Calu3 (cell line): ENCODE results near the gene ORC5. TPM values are rescaled to one million over a fixed set of nuclear protein-coding genes. Genes with fewer than 3 reads are reported as not detected.

ENCODE experiments used
- BruUV-seq: library from RNA; stranded (reverse); fragments of 400-500 nt; replicated peaks from 2 replicates; lab custom pipeline; 2021; lab: Mats Ljungman, UMichigan
- CTCF ChIA-PET: fragments of 300-600 bp; sonication (Branson Sonifier 250); formaldehyde crosslinking; loops from one replicate; lab custom pipeline; 2022; ENCODE audit warnings: antibody characterized with exemption; lab: Charles Lee
- DNase-seq: peaks from one replicate; pipeline ENCODE4 v3.0.0; 2022
- H3K27ac Mint-ChIP-seq: one replicate; pipeline ENCODE4 v1.8.0; 2022; ENCODE audit warnings: mixed read lengths; ENCODE audit not compliant: unreplicated experiment
- H3K27me3 Mint-ChIP-seq: one replicate; pipeline ENCODE4 v1.8.0; 2022; ENCODE audit warnings: mixed read lengths; ENCODE audit not compliant: unreplicated experiment
- H3K36me3 Mint-ChIP-seq: one replicate; pipeline ENCODE4 v1.8.0; 2022; ENCODE audit warnings: mild to moderate bottlenecking, moderate library complexity, mixed read lengths; ENCODE audit not compliant: insufficient read depth, unreplicated experiment
- H3K4me1 Mint-ChIP-seq: one replicate; pipeline ENCODE4 v1.8.0; 2022; ENCODE audit warnings: mild to moderate bottlenecking, low read depth, mixed read lengths; ENCODE audit not compliant: unreplicated experiment
- H3K4me3 Mint-ChIP-seq: one replicate; pipeline ENCODE4 v1.8.0; 2022; ENCODE audit warnings: mild to moderate bottlenecking, low read depth, moderate library complexity, mixed read lengths; ENCODE audit not compliant: unreplicated experiment
- H3K9me3 Mint-ChIP-seq: one replicate; pipeline ENCODE4 v1.8.0; 2022; ENCODE audit warnings: low read depth, mixed read lengths; ENCODE audit not compliant: unreplicated experiment
- intact Hi-C: fragments of 100-400 bp; cut with micrococcal nuclease; formaldehyde crosslinking; loops from one replicate; pipeline ENCODE4 v1.10.0; 2022; ENCODE audit not compliant: unreplicated experiment
- total RNA-seq: library from RNA; stranded (reverse); gene quantifications from 2 replicates; pipeline ENCODE4 v1.2.3, GENCODE V29; 2022
- TF ChIP-seq, protein P1 (sequence below): fragments of 200-600 bp; IDR thresholded peaks from one replicate; pipeline ENCODE4 v1.8.0; 2022; ENCODE audit warnings: antibody characterized with exemption; ENCODE audit not compliant: unreplicated experiment

ORC5 gene
- total RNA-seq, 1 experiment from 2014 or later: 20.2 TPM

DNA sequence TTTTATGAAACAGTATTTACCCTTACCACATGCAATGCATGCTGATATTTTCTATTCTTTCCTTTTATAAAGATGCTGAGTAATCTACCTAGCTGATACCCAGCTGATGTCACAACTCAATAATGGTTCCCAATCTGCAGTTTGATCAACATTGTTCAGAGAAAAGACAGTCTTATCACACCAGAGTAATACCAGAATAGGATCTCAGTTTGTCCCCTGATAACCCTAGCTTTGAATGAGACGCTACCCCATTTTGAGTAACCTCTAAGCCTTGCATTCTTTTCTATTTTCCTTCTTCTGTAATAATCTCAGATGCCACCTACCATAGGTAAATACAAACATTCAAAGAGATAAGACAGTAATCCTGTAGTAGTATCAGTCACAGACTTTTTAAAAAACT, 118.8 kb downstream of the ORC5 start:
- H3K36me3 Mint-ChIP-seq: no peaks in the 10 kb centered on the region
- H3K4me3 Mint-ChIP-seq: no peak overlapping the region
- H3K4me1 Mint-ChIP-seq: no peaks in the 10 kb centered on the region
- no TSS peak for BruUV-seq
- TF ChIP-seq, protein P1, sequence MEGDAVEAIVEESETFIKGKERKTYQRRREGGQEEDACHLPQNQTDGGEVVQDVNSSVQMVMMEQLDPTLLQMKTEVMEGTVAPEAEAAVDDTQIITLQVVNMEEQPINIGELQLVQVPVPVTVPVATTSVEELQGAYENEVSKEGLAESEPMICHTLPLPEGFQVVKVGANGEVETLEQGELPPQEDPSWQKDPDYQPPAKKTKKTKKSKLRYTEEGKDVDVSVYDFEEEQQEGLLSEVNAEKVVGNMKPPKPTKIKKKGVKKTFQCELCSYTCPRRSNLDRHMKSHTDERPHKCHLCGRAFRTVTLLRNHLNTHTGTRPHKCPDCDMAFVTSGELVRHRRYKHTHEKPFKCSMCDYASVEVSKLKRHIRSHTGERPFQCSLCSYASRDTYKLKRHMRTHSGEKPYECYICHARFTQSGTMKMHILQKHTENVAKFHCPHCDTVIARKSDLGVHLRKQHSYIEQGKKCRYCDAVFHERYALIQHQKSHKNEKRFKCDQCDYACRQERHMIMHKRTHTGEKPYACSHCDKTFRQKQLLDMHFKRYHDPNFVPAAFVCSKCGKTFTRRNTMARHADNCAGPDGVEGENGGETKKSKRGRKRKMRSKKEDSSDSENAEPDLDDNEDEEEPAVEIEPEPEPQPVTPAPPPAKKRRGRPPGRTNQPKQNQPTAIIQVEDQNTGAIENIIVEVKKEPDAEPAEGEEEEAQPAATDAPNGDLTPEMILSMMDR: no peak
- CTCF ChIA-PET: no interaction called here
- H3K27ac Mint-ChIP-seq: no peak overlapping the region
- peaks cover 30% of the 10 kb centered on the region for H3K27me3 Mint-ChIP-seq
- no peaks in the 10 kb centered on the region for H3K9me3 Mint-ChIP-seq
- intact Hi-C loops: no loop called here
- DNase-seq: no peak

Other genes with a start within 250 kb of the ORC5 start
- 0.31 and 0.44 TPM in 2 replicates for gene RELN, start 218.4 kb downstream of the ORC5 start, total RNA-seq
- not detected in 2 replicates for gene LHFPL3, start 120.6 kb upstream of the ORC5 start, total RNA-seq